HG03045 (cell line): Measurements from ENCODE around the gene STRN3.
"Not testable (repeated sequence)": the region's sequence is repeated elsewhere in the genome, so short reads cannot be mapped to it uniquely, and the experiment has no call there.

ENCODE experiments used
- ATAC-seq: cut with Tn5 transposase; IDR thresholded peaks from one replicate; pipeline ENCODE4 v1.9.1; 2021; ENCODE audit warnings: mild to moderate bottlenecking, moderate library complexity; ENCODE audit not compliant: unreplicated experiment

STRN3 gene

DNA sequence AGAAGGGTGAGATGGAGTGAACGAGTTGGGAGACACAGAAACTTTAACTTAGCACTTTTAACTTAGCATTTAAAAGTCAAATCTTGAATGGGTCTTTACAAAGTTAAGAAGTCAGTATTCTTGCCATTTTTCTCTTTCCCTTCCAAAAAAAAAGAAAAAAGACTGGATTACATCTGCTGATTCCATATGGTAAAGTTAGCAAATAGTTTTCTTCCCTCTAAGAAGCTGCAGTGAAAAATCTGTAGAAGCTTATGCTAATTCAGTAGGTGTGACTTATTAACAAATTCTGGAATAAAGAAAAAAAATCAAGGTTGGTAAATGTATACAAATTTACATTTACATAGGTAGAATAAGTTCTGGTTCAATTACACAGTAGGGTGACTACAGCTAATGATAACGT is 100.9 kb downstream of the STRN3 start:
- ATAC-seq, result no peak

DNA sequence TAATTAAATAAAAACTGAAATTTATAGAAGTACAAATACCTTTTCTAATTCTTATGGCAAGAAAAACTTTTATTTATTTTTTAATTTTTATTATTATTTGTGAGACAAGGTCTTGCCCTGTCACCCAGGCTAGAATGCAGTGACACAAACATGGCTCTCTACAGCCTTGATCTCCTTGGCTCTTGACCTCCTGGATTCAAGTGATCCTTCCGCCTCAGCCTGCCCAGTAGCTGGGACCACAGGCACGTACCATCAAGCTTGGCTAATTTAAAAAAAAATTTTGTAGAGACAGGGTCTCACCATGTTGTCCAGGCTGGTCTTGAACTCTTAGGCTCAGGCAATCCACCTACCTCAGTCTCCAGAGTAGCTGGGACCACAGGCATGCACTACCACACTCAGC is 104.4 kb downstream of the STRN3 start:
- ATAC-seq, result no peak

GRCh38 chr14:30921305-30921704 is 104.9 kb downstream of the STRN3 start:
- ATAC-seq, result no peak

GRCh38 chr14:30915596-30915995 is 110.6 kb downstream of the STRN3 start:
- ATAC-seq, result no peak

DNA sequence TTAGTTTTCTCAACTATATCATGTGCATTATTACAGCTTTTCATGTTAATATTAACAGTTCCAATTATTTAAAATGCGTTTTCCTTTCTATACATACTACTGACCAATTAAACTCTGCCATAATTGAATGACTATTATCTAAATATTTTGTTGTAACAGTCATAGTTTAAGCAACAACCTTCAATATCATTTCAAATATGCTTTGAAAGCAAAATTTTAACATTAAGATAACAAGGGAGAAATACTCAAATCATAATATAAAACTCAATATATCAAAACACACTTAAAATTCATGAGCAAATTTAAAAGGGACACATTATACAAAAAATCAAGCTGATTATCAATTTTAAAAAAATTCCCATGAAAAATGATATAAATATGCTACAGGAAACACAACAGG is 111.4 kb downstream of the STRN3 start:
- ATAC-seq, result no peak

GRCh38 chr14:30908826-30909225 is 117.4 kb downstream of the STRN3 start:
- ATAC-seq, result no peak

DNA sequence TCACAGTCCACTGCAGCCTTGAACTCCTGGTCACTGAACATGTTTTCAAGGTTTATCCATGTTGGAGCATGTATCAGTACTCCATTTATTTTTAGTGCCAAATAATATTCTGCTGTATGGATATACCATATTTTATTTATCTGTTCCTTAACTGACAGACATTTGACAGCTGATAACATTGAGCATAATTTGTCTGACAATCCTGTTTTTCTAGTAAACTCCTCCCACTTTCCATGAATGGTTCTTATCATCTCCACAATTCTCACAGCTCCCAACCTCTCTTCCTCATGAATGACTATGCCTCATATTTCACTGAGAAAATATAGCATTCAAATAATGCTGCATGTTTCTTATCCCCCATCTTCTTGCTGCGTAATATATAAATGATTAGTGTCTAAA is 118.5 kb downstream of the STRN3 start:
- ATAC-seq, result no peak

- no peak for ATAC-seq
Measured at GRCh38 chr14:30906752-30907658, 119.2 kb downstream of the STRN3 start.

DNA sequence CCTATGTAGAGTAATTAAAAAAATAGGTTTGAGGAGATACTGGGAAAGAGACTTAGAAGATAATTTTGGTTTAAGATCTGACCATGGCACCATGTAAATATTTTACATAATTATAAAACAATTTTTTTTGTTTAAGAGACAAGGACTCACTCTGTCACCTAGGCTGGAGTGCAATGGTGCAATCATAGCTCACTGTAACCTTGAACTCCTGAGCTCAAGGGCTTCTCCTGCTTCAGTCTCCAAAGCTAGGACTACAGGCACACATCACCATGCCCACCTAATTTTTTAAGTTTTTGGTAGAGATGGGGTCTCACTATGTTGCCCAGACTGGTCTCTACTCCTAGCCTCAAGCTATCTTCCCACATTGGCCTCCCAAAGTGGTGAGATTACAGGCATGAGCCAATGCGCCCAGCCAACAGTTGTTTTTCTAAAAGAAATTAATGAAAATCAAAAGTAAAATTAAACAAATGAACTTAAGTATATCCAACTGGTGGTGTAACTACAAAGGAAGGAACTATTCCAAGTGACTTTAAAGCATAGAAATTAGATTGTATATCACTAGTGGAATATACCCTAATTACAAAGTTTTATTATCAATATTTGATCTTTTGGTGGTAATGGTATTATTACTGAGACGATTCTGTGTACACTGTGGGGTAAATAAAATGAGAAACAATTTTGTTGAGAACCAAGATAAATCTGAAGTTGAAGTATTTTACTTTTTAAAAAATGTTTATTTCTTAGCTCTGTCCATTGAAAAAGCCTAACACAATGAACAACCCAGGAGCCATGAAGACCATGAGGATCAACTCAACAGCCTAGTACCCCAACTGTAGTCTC is 122.7 kb downstream of the STRN3 start:
- ATAC-seq, result no peak

DNA sequence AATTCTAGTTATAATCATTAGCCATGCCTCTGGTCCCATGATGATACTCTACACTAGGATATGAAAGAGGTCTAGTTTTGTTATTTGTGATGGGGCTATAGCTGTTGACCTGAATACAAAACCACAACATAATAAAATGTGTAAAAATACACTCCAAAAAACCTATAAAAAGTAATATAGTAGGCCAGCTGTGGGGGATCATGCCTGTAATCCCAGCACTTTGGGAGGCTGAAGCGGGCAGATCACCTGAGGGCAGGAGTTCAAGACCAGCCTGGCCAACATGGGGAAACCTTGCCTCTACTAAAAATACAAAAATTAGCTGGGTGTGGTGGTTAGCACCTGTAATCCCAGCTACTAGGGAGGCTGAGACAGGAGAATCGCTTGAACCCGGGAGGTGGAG is 129.1 kb downstream of the STRN3 start:
- not testable (repeated sequence) for ATAC-seq

GRCh38 chr14:30896435-30896834 is 129.7 kb downstream of the STRN3 start:
- no peak for ATAC-seq

GRCh38 chr14:30894923-30895515 is 131.2 kb downstream of the STRN3 start:
- no peak for ATAC-seq

DNA sequence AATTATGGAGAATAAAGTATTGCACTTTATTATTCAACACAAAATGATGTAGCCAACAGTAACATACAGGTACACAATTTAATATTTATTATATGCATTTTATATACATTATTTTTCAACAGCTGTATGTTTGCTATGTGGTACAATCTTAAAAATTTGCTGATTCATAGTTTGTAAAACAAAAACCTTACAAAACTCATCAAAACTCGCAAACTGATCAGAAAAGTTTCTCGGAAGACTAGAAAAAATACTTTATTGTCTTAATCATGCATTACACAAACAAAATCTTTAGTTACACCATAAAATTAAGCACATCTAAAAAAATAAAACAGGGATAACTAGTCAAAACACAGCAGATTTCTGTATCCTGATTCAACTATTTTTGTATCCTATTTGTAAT is 132.4 kb downstream of the STRN3 start:
- no peak for ATAC-seq

GRCh38 chr14:30889244-30889594 is 137.0 kb downstream of the STRN3 start:
- no peak for ATAC-seq

DNA sequence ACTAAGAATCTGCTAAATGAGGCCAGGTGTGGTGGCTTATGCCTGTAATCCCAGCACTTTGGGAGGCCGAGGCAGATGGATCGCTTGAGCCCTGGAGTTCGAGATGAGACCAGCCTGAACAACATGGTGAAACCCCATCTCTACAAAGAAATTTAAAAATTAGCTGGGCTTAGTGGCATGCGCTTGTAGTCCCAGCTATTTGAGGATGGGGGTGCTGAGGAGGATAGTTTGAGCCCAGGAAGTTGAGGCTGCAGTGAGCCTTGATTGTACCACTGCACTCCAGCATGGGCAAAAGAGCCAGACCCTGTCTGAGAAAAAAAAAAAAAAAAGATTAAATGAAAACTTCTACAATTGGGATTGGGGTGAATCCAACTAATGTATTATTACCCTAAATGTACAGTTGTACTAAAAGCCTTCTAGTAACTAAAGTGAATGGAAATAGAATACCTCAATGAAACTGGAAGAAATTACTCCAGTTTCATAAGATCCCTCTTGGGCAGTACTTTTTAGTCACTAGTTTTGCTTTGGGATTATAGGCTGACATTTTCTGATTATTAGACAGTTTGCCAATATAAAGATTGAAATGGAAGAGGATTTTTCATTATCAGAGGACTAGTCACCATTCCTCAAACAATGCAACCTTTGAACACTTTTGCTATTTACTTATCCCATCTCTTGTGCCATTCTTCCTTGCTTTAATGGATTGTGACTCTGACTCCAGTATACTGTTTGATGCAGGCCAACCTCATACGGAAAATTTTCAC is 137.5 kb downstream of the STRN3 start:
- ATAC-seq, result no peak

DNA sequence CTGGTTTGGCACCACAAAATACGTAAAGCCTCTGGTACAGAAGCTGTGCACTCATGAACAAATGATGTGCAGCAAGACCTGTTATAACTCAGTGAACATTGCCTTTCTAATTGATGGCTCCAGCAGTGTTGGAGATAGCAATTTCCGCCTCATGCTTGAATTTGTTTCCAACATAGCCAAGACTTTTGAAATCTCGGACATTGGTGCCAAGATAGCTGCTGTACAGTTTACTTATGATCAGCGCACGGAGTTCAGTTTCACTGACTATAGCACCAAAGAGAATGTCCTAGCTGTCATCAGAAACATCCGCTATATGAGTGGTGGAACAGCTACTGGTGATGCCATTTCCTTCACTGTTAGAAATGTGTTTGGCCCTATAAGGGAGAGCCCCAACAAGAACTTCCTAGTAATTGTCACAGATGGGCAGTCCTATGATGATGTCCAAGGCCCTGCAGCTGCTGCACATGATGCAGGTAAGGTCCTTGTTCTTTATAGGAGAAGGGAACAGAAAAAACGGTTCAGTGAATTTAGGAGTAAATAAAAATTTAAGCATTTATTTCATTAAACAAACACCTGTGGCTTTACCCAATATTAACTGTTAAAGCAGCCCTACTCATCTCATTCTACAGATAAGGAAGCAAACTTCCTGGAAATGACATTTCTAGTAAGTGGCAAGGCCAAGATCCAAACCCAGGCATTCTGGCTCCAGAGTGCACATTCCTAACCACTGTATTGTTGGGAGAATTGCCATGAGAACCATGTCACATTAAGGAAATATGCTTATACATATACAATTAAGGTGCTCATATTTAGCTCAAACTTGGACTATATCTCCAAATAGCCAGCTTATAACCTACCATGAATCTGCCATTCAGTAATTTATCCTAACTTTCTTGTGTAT is 140.1 kb downstream of the STRN3 start:
- no peak for ATAC-seq

GRCh38 chr14:30884901-30885300 is 141.3 kb downstream of the STRN3 start:
- ATAC-seq, result no peak

- ATAC-seq, result no peak
Measured at GRCh38 chr14:30883508-30884294, 142.5 kb downstream of the STRN3 start.

DNA sequence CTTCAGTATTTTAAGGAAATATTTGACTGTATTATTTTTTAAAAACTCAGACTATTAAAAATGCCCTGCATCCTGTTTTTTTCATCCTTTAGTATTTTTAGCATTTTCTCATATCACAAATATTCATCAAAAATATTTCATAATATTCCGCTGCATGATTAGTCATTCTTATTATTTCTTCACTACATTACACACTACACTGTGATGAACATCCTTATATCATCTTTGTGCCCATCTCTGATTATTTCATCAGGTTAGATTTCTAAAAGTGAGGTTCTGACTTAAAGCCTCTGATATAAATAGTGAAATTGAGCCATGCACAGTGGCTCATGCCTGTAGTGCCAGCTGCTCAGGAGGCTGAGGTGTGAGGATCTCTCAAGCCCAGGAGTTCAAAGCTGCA is 143.7 kb downstream of the STRN3 start:
- no peak for ATAC-seq
